Measurements from ENCODE around the gene FAM78A.

Gene FAM78A

GRCh38 chr9:131291795-131292315, 15.5 kb upstream of the FAM78A start:
- Mint-ChIP-seq H3K4me1 (ENCODE audit: low read depth) (no peaks in the 10 kb centered on the region), H3K4me3 (no peak overlapping the region), H3K27me3 (no peaks in the 10 kb centered on the region), H3K9me3 (no peaks in the 10 kb centered on the region), H3K27ac (no peak overlapping the region), H3K36me3 (ENCODE audit: low read depth) (no peaks in the 10 kb centered on the region)

- Mint-ChIP-seq H3K4me1 (ENCODE audit: low read depth) (no peaks in the 10 kb centered on the region), H3K27ac (no peak overlapping the region), H3K4me3 (no peak overlapping the region), H3K36me3 (ENCODE audit: low read depth) (no peaks in the 10 kb centered on the region), H3K9me3 (no peaks in the 10 kb centered on the region), H3K27me3 (no peaks in the 10 kb centered on the region)
These were observed 14.6 kb upstream of the FAM78A start for GRCh38 chr9:131290767-131291370.

DNA sequence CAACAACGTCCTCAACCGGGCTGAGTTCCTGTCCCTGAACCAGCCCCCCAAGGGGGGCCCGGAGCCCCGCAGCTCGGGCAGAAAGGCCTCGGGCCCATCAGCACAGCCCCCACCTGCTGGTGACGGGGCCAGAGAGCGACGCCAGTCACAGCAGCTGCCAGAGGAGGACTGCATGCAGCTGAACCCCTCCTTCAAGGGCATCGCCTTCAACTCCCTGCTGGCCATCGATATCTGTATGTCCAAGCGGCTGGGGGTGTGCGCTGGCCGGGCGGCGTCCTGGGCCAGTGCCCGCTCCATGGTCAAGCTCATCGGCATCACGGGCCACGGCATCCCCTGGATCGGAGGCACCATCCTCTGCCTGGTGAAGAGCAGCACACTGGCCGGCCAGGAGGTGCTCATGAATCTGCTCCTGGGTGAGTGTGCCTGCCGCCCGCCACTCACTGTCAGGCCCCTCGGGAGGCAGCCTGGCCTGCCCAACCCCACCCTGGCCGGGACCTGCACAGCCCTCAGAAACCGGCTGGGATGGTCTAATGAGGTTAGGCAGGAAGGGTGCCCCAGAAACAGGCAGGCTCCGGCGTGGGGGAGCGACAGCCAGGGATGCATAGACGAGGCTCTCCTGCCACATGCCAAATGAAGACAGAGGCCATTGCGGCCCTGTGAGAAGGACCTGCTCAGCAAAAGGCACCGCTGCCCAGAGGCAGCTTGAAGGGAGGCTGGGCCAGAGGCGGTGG, 13.9 kb upstream of the FAM78A start:
- no peaks in the 10 kb centered on the region for H3K36me3 Mint-ChIP-seq (ENCODE audit: low read depth)
- no peaks in the 10 kb centered on the region for H3K4me1 Mint-ChIP-seq (ENCODE audit: low read depth)
- H3K27ac Mint-ChIP-seq: no peak overlapping the region
- no peaks in the 10 kb centered on the region for H3K27me3 Mint-ChIP-seq
- no peaks in the 10 kb centered on the region for H3K9me3 Mint-ChIP-seq
- H3K4me3 Mint-ChIP-seq: no peak overlapping the region

GRCh38 chr9:131289301-131290035, 13.2 kb upstream of the FAM78A start, which contains the start of gene PLPP7:
TSS of gene PLPP7 (plus strand) at chr9:131289723. CDS start at chr9:131289998, 275 bp downstream.
- no peaks in the 10 kb centered on the region for H3K27me3 Mint-ChIP-seq
- no peak within 1 kb of the TSS for H3K4me3 Mint-ChIP-seq
- H3K36me3 Mint-ChIP-seq (ENCODE audit: low read depth): no peaks in the 10 kb centered on the region
- H3K27ac Mint-ChIP-seq: no peak within 1 kb of the TSS
- no peaks in the 10 kb centered on the region for H3K9me3 Mint-ChIP-seq
- no peaks in the 10 kb centered on the region for H3K4me1 Mint-ChIP-seq (ENCODE audit: low read depth)

DNA sequence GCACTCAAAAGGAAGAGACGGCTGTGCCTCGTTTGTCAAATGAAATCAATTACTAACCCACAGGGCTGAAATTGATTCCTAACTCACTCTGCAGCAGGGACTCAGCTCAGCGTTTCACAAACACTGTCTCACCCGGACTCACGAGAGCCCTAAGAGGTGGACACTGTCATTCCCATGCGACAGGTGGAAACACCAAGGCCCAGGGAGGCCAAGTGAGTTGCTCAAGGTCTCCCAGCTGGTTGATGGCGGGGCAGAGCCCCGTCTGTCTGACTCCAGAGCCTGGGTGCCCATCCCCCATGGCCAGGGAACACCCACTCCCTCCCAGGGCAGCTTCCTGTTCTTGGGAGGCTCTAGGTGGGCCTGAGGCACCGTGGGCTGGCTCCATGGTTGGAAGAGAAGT, 11.9 kb upstream of the FAM78A start:
- no peak overlapping the region for H3K27ac Mint-ChIP-seq
- H3K4me1 Mint-ChIP-seq (ENCODE audit: low read depth): no peaks in the 10 kb centered on the region
- H3K36me3 Mint-ChIP-seq (ENCODE audit: low read depth): no peaks in the 10 kb centered on the region
- H3K9me3 Mint-ChIP-seq: no peaks in the 10 kb centered on the region
- H3K27me3 Mint-ChIP-seq: no peaks in the 10 kb centered on the region
- H3K4me3 Mint-ChIP-seq: no peak overlapping the region

DNA sequence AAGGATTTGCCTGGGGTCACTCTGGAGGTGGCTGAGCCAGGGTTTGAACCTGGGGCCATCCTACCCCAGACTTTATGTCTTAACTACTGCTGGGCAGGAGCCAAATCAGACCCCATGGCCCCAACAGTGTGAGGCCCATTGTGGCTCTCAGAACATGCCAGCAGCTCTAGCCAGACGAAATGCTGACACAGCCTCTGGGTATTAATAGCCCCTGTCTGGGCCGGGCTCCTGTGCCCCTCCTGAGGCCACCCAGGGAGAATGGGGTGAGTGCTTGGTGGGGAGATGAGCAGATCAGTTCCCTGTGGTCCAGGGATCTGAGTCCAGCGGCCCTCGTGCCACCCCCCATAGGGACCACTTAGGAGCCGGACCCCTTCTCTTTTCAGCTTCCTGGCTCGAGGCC, 11.0 kb upstream of the FAM78A start:
- Mint-ChIP-seq H3K4me3 (no peak overlapping the region), H3K9me3 (no peaks in the 10 kb centered on the region), H3K4me1 (ENCODE audit: low read depth) (peaks cover 1% of the 10 kb centered on the region), H3K27me3 (peaks cover under 1% of the 10 kb centered on the region), H3K36me3 (ENCODE audit: low read depth) (no peaks in the 10 kb centered on the region), H3K27ac (no peak overlapping the region)

DNA sequence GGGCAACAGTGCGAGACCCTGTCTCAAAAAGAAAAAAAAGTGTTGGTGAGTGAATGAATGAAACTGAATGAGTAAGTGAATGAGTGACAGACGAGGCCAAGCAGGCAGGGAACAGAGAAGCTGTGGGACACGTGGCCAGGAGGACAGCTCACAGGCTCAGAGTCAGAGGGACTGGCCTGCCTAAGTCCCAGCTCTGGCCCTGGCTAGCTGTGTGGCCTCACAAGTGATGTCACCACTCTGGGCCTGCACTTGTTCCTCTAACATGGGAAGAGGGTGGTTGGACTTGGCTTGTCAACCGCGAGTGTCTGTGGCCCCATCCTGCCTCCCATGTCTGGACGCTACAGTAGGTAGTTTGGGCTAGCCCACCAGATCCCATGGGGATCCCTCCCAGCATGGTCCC, 8.5 kb upstream of the FAM78A start:
- H3K9me3 Mint-ChIP-seq: no peaks in the 10 kb centered on the region
- H3K27me3 Mint-ChIP-seq: peaks cover 14% of the 10 kb centered on the region
- no peaks in the 10 kb centered on the region for H3K36me3 Mint-ChIP-seq (ENCODE audit: low read depth)
- H3K27ac Mint-ChIP-seq: no peak overlapping the region
- H3K4me1 Mint-ChIP-seq (ENCODE audit: low read depth): peaks cover 9% of the 10 kb centered on the region
- H3K4me3 Mint-ChIP-seq: no peak overlapping the region

GRCh38 chr9:131282688-131283422, 6.5 kb upstream of the FAM78A start:
- Mint-ChIP-seq H3K27me3 (peaks cover 14% of the 10 kb centered on the region), H3K4me1 (ENCODE audit: low read depth) (peaks cover 21% of the 10 kb centered on the region), H3K9me3 (no peaks in the 10 kb centered on the region), H3K27ac (no peak overlapping the region), H3K36me3 (ENCODE audit: low read depth) (no peaks in the 10 kb centered on the region), H3K4me3 (peak overlapping the region; percentile 7)

GRCh38 chr9:131282175-131282574, 5.9 kb upstream of the FAM78A start:
- H3K4me1 Mint-ChIP-seq (ENCODE audit: low read depth): peaks cover 21% of the 10 kb centered on the region
- peak overlapping the region; percentile 23 for H3K4me3 Mint-ChIP-seq
- peaks cover 14% of the 10 kb centered on the region for H3K27me3 Mint-ChIP-seq
- H3K27ac Mint-ChIP-seq: no peak overlapping the region
- H3K9me3 Mint-ChIP-seq: no peaks in the 10 kb centered on the region
- H3K36me3 Mint-ChIP-seq (ENCODE audit: low read depth): no peaks in the 10 kb centered on the region

- Mint-ChIP-seq H3K27me3 (peaks cover 14% of the 10 kb centered on the region), H3K9me3 (no peaks in the 10 kb centered on the region), H3K27ac (no peak overlapping the region), H3K4me3 (peak overlapping the region; percentile 27), H3K36me3 (ENCODE audit: low read depth) (peaks cover under 1% of the 10 kb centered on the region), H3K4me1 (ENCODE audit: low read depth) (peaks cover 21% of the 10 kb centered on the region)
These were observed 5.0 kb upstream of the FAM78A start for GRCh38 chr9:131281119-131281965.

- Mint-ChIP-seq H3K9me3 (no peaks in the 10 kb centered on the region), H3K27ac (no peak overlapping the region), H3K27me3 (peaks cover 14% of the 10 kb centered on the region), H3K36me3 (ENCODE audit: low read depth) (peaks cover 7% of the 10 kb centered on the region), H3K4me1 (ENCODE audit: low read depth) (peaks cover 21% of the 10 kb centered on the region), H3K4me3 (no peak overlapping the region)
These were observed 4.3 kb upstream of the FAM78A start for GRCh38 chr9:131280660-131281059.

DNA sequence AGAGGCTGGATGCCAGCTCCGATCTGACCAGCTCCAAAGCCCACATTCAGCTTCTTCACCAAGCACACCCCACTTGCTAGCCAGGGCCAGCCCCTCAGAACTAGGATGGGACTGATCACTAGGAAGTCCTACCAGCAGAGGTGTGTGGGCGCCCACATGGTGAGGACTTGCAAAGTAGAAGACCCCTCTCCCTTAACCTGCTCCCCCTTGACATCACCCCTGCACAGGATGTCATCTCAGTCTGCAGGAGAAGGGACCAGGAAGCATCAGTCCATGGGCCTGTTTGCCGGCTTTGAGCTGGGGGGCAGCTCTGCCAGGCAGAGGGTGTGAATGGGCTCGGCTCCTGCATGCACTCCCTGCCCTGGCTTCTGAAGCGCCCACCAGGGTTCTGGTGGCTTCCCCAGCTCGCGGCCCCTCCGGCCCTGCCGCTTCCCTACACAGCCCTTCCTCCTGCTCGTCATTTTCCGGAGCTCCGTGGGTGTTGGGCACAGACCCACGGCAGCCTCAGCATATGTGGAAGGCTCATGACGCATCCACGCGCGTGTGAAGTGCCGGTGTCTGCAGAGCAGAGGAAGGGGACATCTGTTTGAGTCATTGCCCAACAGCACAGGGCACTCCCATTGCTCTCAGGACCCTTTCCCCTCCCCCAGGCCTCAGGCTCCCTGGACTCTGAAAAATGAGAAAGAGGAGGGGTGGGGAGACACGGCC, 3.7 kb upstream of the FAM78A start:
- Mint-ChIP-seq H3K27me3 (peaks cover 14% of the 10 kb centered on the region), H3K4me1 (ENCODE audit: low read depth) (peaks cover 21% of the 10 kb centered on the region), H3K27ac (no peak overlapping the region), H3K9me3 (no peaks in the 10 kb centered on the region), H3K4me3 (no peak overlapping the region), H3K36me3 (ENCODE audit: low read depth) (peaks cover 12% of the 10 kb centered on the region)

- Mint-ChIP-seq H3K36me3 (ENCODE audit: low read depth) (peaks cover 16% of the 10 kb centered on the region), H3K27ac (no peak overlapping the region), H3K4me1 (ENCODE audit: low read depth) (peaks cover 21% of the 10 kb centered on the region), H3K4me3 (no peak overlapping the region), H3K9me3 (no peaks in the 10 kb centered on the region), H3K27me3 (peaks cover 14% of the 10 kb centered on the region)
These were observed 3.0 kb upstream of the FAM78A start for GRCh38 chr9:131279196-131279862.

Measured in stimulated activated naive CD8-positive, alpha-beta T cell treated with anti-CD3 and anti-CD28 coated beads, Interleukin-15, Interleukin-2, amounts not matched to agents 100 ng/mL and 50 ng/mL, for 24 hours (primary cell).